Breast epithelium (tissue), 4 donors: ENCODE results near the gene ZMYND11. TPM values are rescaled to one million over a fixed set of nuclear protein-coding genes. Genes with fewer than 3 reads are reported as not detected.

Source experiments
- DNase-seq, 2 donors: peaks; one replicate each; pipeline ENCODE4 v3.0.0-alpha.2; 2019; ENCODE audit warnings: low spot score in 2 of 2
- H3K27ac ChIP-seq, 2 donors: fragments of 200-600 bp; sonication (generic) in 1 of 2; one replicate each; pipeline ENCODE4 v1.5.1; 2016 to 2019; ENCODE audit warnings: mild to moderate bottlenecking in 1 of 2
- H3K27me3 ChIP-seq, 2 donors: fragments of 200-600 bp; sonication (generic) in 1 of 2; one replicate each; pipeline versions ENCODE4 v1.5.1 to v1.6.0; 2017 to 2019; ENCODE audit warnings: control low read depth in 1 of 2, mild to moderate bottlenecking in 1 of 2
- H3K36me3 ChIP-seq: fragments of 200-600 bp; one replicate; pipeline ENCODE4 v1.5.1; 2019
- H3K4me1 ChIP-seq, 2 donors: fragments of 200-600 bp; sonication (generic); one replicate each; pipeline ENCODE4 v1.5.1; 2016 to 2019; ENCODE audit warnings: control low read depth in 1 of 2
- H3K4me3 ChIP-seq, 3 donors: fragments of 200-600 bp; sonication (generic); 1 replicate in 2 of 3; 2 replicates in 1 of 3; pipeline ENCODE4 v1.5.1; 2016 to 2019; ENCODE audit warnings: mild to moderate bottlenecking in 3 of 3, moderate library complexity in 2 of 3
- H3K9me3 ChIP-seq, 2 donors: fragments of 200-600 bp; sonication (generic) in 1 of 2; one replicate each; pipeline ENCODE4 v1.5.1; 2016 to 2019; ENCODE audit warnings: control low read depth in 1 of 2
- POLR2A ChIP-seq: fragments of 450-650 bp; IDR thresholded peaks from one replicate; pipeline ENCODE4 v1.6.1; 2016; ENCODE audit warnings: antibody characterized with exemption, mild to moderate bottlenecking, moderate library complexity
- POLR2AphosphoS5 ChIP-seq, 3 donors: sonication (generic); formaldehyde crosslinking; IDR thresholded peaks; one replicate each; pipeline ENCODE4 v1.6.1; 2017; ENCODE audit warnings: antibody characterized with exemption in 3 of 3
- intact Hi-C: fragments of 100-400 bp; cut with DNase I; formaldehyde crosslinking; loops from one replicate; pipeline ENCODE4 v1.15.1; 2023; ENCODE audit warnings: low total_unique reads
- total RNA-seq, 3 donors: library from RNA; depleted of rRNA; stranded (reverse); fragments of >200 nt; gene quantifications; one replicate each; pipeline ENCODE4 v1.1.0, GENCODE V29; 2016
- TF ChIP-seq, protein P1 (sequence below), 3 donors: fragments of 450-650 bp; IDR thresholded peaks; one replicate each; pipeline ENCODE4 v1.5.1; 2016 to 2017; ENCODE audit warnings: antibody characterized with exemption in 3 of 3, mild to moderate bottlenecking in 3 of 3, moderate library complexity in 3 of 3

ZMYND11 gene
- total RNA-seq, 3 donors from 2014 or later: 73.7 to 96.2 (median 83.7) TPM

DNA sequence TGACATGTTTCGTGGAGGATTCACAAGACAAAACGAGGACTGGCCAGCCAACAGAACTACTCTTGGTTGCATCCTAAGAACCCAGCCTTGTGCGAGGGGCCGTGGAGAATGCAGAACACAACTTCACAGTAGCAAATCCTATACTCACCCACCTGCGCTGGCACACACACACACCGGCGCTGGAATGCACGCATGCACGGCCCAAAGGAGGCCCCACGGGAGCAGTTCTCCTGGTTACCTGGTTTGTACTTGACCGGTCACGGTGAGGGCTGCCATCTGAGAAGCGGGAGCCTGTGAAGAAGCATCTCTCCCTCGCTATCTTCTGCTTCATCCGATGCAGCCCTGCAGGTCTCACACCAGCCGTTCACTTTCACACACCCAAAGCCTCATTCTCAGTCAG is 137.8 kb downstream of the ZMYND11 start:
- intact Hi-C loops: no loop called here
- TF ChIP-seq POLR2A: no peak
- TF ChIP-seq, protein P1, sequence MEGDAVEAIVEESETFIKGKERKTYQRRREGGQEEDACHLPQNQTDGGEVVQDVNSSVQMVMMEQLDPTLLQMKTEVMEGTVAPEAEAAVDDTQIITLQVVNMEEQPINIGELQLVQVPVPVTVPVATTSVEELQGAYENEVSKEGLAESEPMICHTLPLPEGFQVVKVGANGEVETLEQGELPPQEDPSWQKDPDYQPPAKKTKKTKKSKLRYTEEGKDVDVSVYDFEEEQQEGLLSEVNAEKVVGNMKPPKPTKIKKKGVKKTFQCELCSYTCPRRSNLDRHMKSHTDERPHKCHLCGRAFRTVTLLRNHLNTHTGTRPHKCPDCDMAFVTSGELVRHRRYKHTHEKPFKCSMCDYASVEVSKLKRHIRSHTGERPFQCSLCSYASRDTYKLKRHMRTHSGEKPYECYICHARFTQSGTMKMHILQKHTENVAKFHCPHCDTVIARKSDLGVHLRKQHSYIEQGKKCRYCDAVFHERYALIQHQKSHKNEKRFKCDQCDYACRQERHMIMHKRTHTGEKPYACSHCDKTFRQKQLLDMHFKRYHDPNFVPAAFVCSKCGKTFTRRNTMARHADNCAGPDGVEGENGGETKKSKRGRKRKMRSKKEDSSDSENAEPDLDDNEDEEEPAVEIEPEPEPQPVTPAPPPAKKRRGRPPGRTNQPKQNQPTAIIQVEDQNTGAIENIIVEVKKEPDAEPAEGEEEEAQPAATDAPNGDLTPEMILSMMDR (IDR thresholded peaks at IDR 0.05): no peak
- TF ChIP-seq POLR2AphosphoS5 (IDR thresholded peaks at IDR 0.05): no peak
- Histone ChIP-seq H3K36me3 (no peaks in the 10 kb centered on the region), H3K27me3 (no peaks in the 10 kb centered on the region), H3K27ac (no peak overlapping the region), H3K4me3 (no peak overlapping the region), H3K4me1 (no peaks in the 10 kb centered on the region), H3K9me3 (no peaks in the 10 kb centered on the region)
- no peak for DNase-seq

DNA sequence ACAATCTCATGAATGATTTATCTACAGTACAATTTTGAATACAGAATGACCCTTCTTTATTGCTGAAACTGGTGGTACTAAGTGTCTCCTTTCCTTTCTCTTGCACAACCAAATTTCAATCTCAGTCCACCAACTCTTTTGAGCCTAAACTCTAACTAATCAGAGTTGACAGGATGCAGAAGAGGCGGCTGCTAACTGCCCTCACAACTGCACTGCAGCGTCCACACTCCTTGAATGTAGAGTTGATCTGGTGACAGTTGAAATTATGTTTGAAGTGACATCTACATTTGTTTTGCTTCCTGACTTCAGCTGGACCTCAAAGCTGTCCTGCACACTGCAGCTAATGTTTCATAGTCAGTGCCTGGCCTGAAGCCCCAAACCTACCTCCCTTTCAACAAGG is 139.6 kb downstream of the ZMYND11 start:
- Histone ChIP-seq H3K9me3 (no peaks in the 10 kb centered on the region), H3K4me1 (no peaks in the 10 kb centered on the region), H3K4me3 (no peak overlapping the region), H3K27ac (no peak overlapping the region), H3K27me3 (no peaks in the 10 kb centered on the region), H3K36me3 (no peaks in the 10 kb centered on the region)
- intact Hi-C loops: no loop called here
- DNase-seq: no peak
- TF ChIP-seq POLR2A (no peak), POLR2AphosphoS5 (IDR thresholded peaks at IDR 0.05) (no peak)
- TF ChIP-seq, protein P1 (IDR thresholded peaks at IDR 0.05): no peak

DNA sequence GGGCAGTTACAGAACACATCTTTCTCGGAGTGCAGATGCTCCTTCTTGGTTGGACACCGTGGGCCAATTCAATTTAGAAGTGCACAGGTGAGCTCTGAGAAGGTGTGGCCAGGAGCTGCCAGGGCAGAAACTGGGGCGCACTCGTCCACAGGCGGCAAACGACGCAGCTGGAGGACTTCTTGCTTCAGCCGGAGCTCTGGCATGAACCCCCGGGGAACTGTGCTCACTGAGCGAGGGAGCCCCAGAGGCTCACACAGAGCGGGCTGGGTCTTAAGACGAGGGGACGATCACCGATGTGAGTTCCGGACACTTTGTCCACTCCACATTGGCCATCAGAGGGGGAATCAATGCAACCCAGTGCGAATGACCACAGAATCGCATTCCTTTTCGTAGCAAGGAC is 140.4 kb downstream of the ZMYND11 start:
- intact Hi-C loops: no loop called here
- Histone ChIP-seq H3K27me3 (no peaks in the 10 kb centered on the region), H3K4me1 (no peaks in the 10 kb centered on the region), H3K27ac (no peak overlapping the region), H3K4me3 (no peak overlapping the region), H3K36me3 (no peaks in the 10 kb centered on the region), H3K9me3 (no peaks in the 10 kb centered on the region)
- DNase-seq: no peak
- no peak for TF ChIP-seq POLR2AphosphoS5 (IDR thresholded peaks at IDR 0.05)
- TF ChIP-seq, protein P1 (IDR thresholded peaks at IDR 0.05): no peak
- TF ChIP-seq POLR2A: no peak

DNA sequence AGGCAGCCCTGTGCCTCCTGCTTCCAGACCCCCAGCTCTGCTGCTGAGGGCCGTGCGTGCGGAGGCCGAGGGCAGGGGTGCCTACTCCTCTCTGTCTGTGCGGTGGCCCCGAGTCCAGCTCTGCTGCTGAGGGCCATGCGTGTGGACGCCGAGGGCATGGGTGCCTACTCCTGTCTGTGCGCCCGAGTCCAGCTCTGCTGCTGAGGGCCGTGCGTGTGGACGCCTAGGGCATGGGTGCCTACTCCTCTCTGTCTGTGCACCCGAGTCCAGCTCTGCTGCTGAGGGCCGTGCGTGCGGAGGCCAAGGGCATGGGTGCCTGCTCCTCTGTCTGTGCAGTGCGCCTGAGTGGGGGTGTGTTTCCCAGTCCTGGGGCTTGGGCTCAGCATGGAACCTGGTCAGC is 142.7 kb downstream of the ZMYND11 start:
- no peak overlapping the region for H3K27ac ChIP-seq
- DNase-seq: no peak
- intact Hi-C loops: no loop called here
- TF ChIP-seq POLR2AphosphoS5 (IDR thresholded peaks at IDR 0.05): no peak
- TF ChIP-seq, protein P1 (IDR thresholded peaks at IDR 0.05): no peak
- no peak for TF ChIP-seq POLR2A
- no peaks in the 10 kb centered on the region for H3K27me3 ChIP-seq
- H3K4me1 ChIP-seq: no peaks in the 10 kb centered on the region
- H3K36me3 ChIP-seq: no peaks in the 10 kb centered on the region
- H3K9me3 ChIP-seq: no peaks in the 10 kb centered on the region
- no peak overlapping the region for H3K4me3 ChIP-seq

DNA sequence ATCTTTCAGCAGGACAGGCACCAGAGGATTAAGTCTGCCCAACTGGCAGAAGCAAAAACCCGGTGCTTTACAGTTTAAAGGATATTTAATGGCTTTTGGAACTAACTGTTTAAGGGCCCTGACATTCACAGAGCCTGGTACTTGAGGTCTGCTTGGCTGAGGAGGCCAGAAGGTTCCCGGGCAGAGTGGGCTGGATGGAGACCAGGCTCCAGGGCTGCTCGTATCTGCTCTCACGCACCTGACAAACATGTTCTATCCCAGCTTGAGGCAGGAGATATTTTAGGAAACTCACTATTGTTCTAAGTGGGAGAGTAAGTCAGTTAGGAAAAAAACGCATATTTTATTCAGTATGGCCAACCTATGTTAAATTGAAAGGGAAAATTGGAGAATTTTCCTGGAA is 143.5 kb downstream of the ZMYND11 start:
- intact Hi-C loops: no loop called here
- H3K4me1 ChIP-seq: no peaks in the 10 kb centered on the region
- no peak overlapping the region for H3K4me3 ChIP-seq
- no peak for DNase-seq
- H3K36me3 ChIP-seq: peaks cover under 1% of the 10 kb centered on the region
- TF ChIP-seq, protein P1 (IDR thresholded peaks at IDR 0.05): no peak
- no peak for TF ChIP-seq POLR2A
- no peak for TF ChIP-seq POLR2AphosphoS5 (IDR thresholded peaks at IDR 0.05)
- no peak overlapping the region for H3K27ac ChIP-seq
- H3K9me3 ChIP-seq: no peaks in the 10 kb centered on the region
- no peaks in the 10 kb centered on the region for H3K27me3 ChIP-seq
